ENCODE data around the gene LRP4. TPM values are rescaled to one million over a fixed set of nuclear protein-coding genes. Genes with fewer than 3 reads are reported as not detected.

The LRP4 gene
- total and polyA plus RNA-seq, 2 of the 4 experiments (the other 2 are of a cell fraction) = 4.1 to 5.8 TPM

DNA sequence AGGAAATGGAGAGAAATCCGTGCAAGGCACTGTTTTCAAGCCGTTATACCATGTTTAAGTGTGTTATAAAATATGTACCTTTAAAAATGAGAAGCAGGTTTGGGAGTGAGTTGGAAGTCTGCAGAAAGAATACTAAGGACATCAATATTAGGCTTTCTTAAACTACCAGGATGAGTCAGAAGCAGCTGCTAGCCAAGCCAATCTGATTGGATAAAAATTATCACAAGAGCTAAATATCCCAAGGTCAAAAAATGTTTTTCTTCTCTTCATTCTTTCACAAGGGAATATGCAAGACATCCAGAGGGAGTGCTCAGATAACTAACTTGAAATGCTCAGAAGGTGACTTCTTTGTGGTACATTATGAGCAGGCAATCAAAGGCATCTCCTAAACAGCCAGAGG lies 53.0 kb downstream of the LRP4 start:
- DNase-seq (peak; percentile 93), ATAC-seq (ENCODE audit: low read depth) (peak; percentile 95)
- TF ChIP-seq BHLHE40 (IDR thresholded peaks at IDR 0.05; ENCODE audit: low read depth, low read length) (no peak), NFE2L2 (IDR thresholded peaks at IDR 0.05; ENCODE audit: low read depth, low read length) (no peak), CEBPB (IDR thresholded peaks at IDR 0.05; ENCODE audit: low read depth, low read length) (0 out of 2 replicates have a peak, but pooled peaks have one; percentile 16), SMC3 (IDR thresholded peaks at IDR 0.05; ENCODE audit: low read depth, low read length) (no peak), MAZ (IDR thresholded peaks at IDR 0.05; ENCODE audit: borderline replicate concordance, low read depth, low read length) (no peak), RFX5 (IDR thresholded peaks at IDR 0.05; ENCODE audit: low read depth, low read length) (no peak), FOS (IDR thresholded peaks at IDR 0.05; ENCODE audit: low read depth, low read length) (peak; percentile 26; the same call in 1 of the 2 replicates), RAD21 (IDR thresholded peaks at IDR 0.05; ENCODE audit: low read length) (no peak)
- TF ChIP-seq, protein P1, sequence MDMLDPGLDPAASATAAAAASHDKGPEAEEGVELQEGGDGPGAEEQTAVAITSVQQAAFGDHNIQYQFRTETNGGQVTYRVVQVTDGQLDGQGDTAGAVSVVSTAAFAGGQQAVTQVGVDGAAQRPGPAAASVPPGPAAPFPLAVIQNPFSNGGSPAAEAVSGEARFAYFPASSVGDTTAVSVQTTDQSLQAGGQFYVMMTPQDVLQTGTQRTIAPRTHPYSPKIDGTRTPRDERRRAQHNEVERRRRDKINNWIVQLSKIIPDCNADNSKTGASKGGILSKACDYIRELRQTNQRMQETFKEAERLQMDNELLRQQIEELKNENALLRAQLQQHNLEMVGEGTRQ (IDR thresholded peaks at IDR 0.05; ENCODE audit: low read depth, low read length) = peak; percentile 55
- no peak overlapping the region; the same call in 1 of the 2 replicates for H3K18ac ChIP-seq (ENCODE audit: low read depth, low read length)
- peak overlapping the region; percentile 54; the same call in 1 of the 2 replicates for H3K27ac ChIP-seq (ENCODE audit: insufficient read depth, low read length)
- in situ Hi-C loops (cut with MboI; ENCODE audit: low sequenced_read_pairs) (no loop called here), intact Hi-C loops (cut with micrococcal nuclease) (no loop called here), dilution Hi-C loops (cut with HindIII; ENCODE audit: low sequenced_read_pairs, unreplicated experiment) (no loop called here)
- H2AK5ac ChIP-seq (ENCODE audit: low read depth, low read length) = no peak overlapping the region
- H3K36me3 ChIP-seq (ENCODE audit: control insufficient read depth, insufficient read depth, low read length) = peaks cover 4% of the 10 kb centered on the region
- WGBS, 2 experiments (ENCODE audit: extremely low coverage in 2 of 2, insufficient read length in 1 of 2) = no CpG with 5 or more reads among the region's 2 CpGs
- POLR2A ChIA-PET (ENCODE audit: unreplicated experiment) = interaction anchor here (0.6 kb wide), 1 partner anchor 13 kb away, joined by 4 read pairs; no protein-coding TSS in a partner anchor
- no peak overlapping the region for H2BK5ac ChIP-seq (ENCODE audit: low read depth, low read length, poor library complexity, severe bottlenecking)
- H3K9me3 ChIP-seq (ENCODE audit: control insufficient read depth, insufficient read depth, low read length) = peaks cover 3% of the 10 kb centered on the region; the same call in 1 of the 2 replicates
- peaks cover 6% of the 10 kb centered on the region for H3K4me1 ChIP-seq (ENCODE audit: control insufficient read depth, insufficient read depth, low read length)
- H3K9ac ChIP-seq (ENCODE audit: low read depth, low read length) = no peak overlapping the region
- H2BK20ac ChIP-seq (ENCODE audit: low read depth, low read length) = peak overlapping the region; percentile 18; the same call in 1 of the 2 replicates
- peak overlapping the region; percentile 29; the same call in 1 of the 3 replicates for H2BK15ac ChIP-seq (ENCODE audit: low read depth, low read length)
- H2AFZ ChIP-seq (replicated peaks; ENCODE audit: low read length, poor library complexity) = peak overlapping the region; percentile 46
- H3K4me3 ChIP-seq (ENCODE audit: insufficient read depth, low read depth, low read length) = no peak overlapping the region
- peak overlapping the region in 1 of 2 experiments; percentile 66; a peak in 1 of 4 replicates for H4K8ac ChIP-seq (ENCODE audit: low read depth in 2 of 2, low read length in 2 of 2)
- H3K4ac ChIP-seq (ENCODE audit: low read depth, low read length) = 0 out of 2 replicates have a peak overlapping the region, but pooled peaks have one; percentile 29
- H2AK9ac ChIP-seq (replicated peaks; ENCODE audit: low read depth, low read length, poor library complexity) = peak overlapping the region; percentile 47
- no peaks in the 10 kb centered on the region for H3K27me3 ChIP-seq (ENCODE audit: control insufficient read depth, insufficient read depth, low read length)
- H3K4me2 ChIP-seq (ENCODE audit: low read depth, low read length) = peak overlapping the region; percentile 52; the same call in 1 of the 2 replicates
- H3K56ac ChIP-seq (ENCODE audit: extremely low read depth, insufficient read depth, low read length) = no peak overlapping the region
- no peaks in the 10 kb centered on the region for H4K20me1 ChIP-seq (ENCODE audit: insufficient read depth, low read length)
- no peaks in the 10 kb centered on the region; a peak in 1 of 4 replicates for H3K79me1 ChIP-seq (ENCODE audit: low read depth in 1 of 2, low read length in 2 of 2)
- no peak overlapping the region for H3K23ac ChIP-seq (ENCODE audit: low read depth, low read length)
- no peak overlapping the region for H3K14ac ChIP-seq (replicated peaks; ENCODE audit: low read depth, low read length)
- no peak overlapping the region; the same call in 1 of the 2 replicates for H4K5ac ChIP-seq (ENCODE audit: low read depth, low read length)
- peak overlapping the region; percentile 57 for H2BK120ac ChIP-seq (ENCODE audit: low read depth, low read length)
- peaks cover 4% of the 10 kb centered on the region; the same call in 1 of the 2 replicates for H3K9me1 ChIP-seq (ENCODE audit: insufficient read depth, low read length)
- CTCF ChIA-PET = interaction anchor here (0.6 to 1.5 kb wide), 7 partner anchors 9 to 429 kb away, joined by 3 to 6 read pairs (median 4); no protein-coding TSS in a partner anchor
- H4K91ac ChIP-seq (ENCODE audit: insufficient read depth, low read depth, low read length) = peak overlapping the region; percentile 34; the same call in 1 of the 2 replicates
- BruUV-seq (replicated peaks) = no TSS peak
